ENCODE measurements around the gene DOCK9.

DNA sequence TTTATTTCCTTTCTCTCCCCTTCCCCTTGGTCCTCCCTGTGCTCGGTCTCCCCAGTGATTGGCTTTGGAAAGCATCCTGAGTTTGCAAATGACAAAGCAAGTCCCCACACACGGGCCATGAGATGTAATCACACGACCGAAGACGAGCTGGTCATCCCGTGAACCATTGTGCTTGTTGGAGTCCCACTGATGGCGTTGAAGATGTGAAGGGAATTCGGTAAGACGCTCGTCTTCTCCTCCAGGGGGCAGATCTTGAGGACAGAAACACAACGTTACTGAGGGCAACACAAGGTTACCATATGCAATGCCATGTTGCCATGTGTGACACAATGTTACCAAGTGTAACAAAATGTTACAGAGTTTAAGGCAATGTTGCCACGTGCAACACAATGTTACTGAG, 183.4 kb downstream of the DOCK9 start:
- TF ChIP-seq, protein P1, sequence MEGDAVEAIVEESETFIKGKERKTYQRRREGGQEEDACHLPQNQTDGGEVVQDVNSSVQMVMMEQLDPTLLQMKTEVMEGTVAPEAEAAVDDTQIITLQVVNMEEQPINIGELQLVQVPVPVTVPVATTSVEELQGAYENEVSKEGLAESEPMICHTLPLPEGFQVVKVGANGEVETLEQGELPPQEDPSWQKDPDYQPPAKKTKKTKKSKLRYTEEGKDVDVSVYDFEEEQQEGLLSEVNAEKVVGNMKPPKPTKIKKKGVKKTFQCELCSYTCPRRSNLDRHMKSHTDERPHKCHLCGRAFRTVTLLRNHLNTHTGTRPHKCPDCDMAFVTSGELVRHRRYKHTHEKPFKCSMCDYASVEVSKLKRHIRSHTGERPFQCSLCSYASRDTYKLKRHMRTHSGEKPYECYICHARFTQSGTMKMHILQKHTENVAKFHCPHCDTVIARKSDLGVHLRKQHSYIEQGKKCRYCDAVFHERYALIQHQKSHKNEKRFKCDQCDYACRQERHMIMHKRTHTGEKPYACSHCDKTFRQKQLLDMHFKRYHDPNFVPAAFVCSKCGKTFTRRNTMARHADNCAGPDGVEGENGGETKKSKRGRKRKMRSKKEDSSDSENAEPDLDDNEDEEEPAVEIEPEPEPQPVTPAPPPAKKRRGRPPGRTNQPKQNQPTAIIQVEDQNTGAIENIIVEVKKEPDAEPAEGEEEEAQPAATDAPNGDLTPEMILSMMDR (IDR thresholded peaks at IDR 0.05): no peak
- TF ChIP-seq RXRA (IDR thresholded peaks at IDR 0.05; ENCODE audit: borderline replicate concordance, low read depth) (no peak), ELF1 (IDR thresholded peaks at IDR 0.05) (no peak), GABPA (IDR thresholded peaks at IDR 0.05; ENCODE audit: low read depth) (no peak), POLR2AphosphoS5 (IDR thresholded peaks at IDR 0.05; ENCODE audit: low read depth, low read length) (no peak), TAF1 (IDR thresholded peaks at IDR 0.05; ENCODE audit: borderline replicate concordance, low read depth, low read length) (no peak), MXI1 (IDR thresholded peaks at IDR 0.05; ENCODE audit: low read depth, low read length) (no peak), EP300 (IDR thresholded peaks at IDR 0.05; ENCODE audit: borderline replicate concordance in 1 of 2, low read depth in 1 of 2, low read length in 1 of 2) (no peak)

Data from SK-N-SH (cell line).